ENCODE data around the gene NAA80. TPM values are rescaled to one million over a fixed set of nuclear protein-coding genes. Genes with fewer than 3 reads are reported as not detected.
A peak's percentile ranks its signal among the peaks of the same experiment; 100 is the strongest.

NAA80 gene
- total and polyA plus RNA-seq, 2 of the 13 experiments (the other 11 are each of a cell fraction or from before 2014, with no cell fraction given): 3.4 to 8.7 TPM

DNA sequence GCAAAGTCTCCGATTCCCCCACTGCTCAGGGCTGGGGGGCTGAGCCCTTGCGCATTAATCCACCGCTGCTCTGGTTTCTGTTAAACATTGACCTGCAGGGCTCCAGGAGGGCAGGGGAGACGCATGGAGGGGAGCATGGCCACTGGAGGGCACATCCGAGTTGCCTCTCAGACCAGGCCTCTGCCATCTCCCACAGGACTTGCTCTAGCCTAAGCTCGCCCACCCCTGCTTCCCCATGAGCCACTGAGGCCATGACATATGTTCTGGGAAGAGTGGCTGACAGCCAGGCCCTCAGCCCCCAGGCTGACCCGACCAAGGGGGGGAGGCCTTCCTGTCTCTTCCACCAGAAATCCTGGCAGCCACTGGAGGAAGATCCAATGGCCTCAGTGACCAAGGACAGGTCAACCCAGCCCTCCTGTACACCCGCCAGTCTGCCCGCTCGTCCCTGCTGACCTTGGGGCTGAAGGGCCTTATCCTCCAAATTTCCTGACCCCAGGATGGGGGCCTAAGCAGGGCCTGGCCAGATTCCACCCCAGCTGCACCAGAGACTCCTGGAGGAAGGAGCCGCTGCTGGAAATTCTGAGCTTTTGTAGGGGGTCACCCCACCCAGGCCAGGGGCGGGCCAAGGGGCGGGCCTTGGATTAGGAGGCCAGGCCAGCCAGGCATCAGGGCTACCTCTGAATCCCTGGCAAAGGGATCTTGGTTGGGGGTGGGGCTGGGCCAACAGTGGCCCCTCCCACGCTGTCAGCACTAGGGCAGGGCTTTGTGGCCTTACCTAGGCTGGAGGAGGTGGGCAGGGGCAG, 4.0 kb upstream of the NAA80 start, which contains the start of gene HYAL1 (continued):
- TF ChIP-seq, protein P1, sequence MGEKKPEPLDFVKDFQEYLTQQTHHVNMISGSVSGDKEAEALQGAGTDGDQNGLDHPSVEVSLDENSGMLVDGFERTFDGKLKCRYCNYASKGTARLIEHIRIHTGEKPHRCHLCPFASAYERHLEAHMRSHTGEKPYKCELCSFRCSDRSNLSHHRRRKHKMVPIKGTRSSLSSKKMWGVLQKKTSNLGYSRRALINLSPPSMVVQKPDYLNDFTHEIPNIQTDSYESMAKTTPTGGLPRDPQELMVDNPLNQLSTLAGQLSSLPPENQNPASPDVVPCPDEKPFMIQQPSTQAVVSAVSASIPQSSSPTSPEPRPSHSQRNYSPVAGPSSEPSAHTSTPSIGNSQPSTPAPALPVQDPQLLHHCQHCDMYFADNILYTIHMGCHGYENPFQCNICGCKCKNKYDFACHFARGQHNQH (CRISPR knock-in tag; IDR thresholded peaks at IDR 0.05): peak; percentile 44
- TF ChIP-seq ZNF350 (CRISPR knock-in tag; IDR thresholded peaks at IDR 0.05; ENCODE audit: borderline replicate concordance, low read depth) (peak; percentile 93), CBX1 (IDR thresholded peaks at IDR 0.05; ENCODE audit: low read depth) (no peak), ZNF598 (CRISPR knock-in tag; IDR thresholded peaks at IDR 0.05; ENCODE audit: borderline replicate concordance) (peak; percentile 78; the same call in 1 of the 2 replicates), NFE2L1 (CRISPR knock-in tag; IDR thresholded peaks at IDR 0.05; ENCODE audit: borderline replicate concordance) (no peak), EEA1 (CRISPR knock-in tag; IDR thresholded peaks at IDR 0.05; ENCODE audit: borderline replicate concordance) (no peak), ZNF569 (CRISPR knock-in tag; IDR thresholded peaks at IDR 0.05; ENCODE audit: borderline replicate concordance) (0 out of 2 replicates have a peak, but pooled peaks have one; percentile 76), HNRNPK (IDR thresholded peaks at IDR 0.05; ENCODE audit: low read depth, low read length, poor library complexity, severe bottlenecking) (no peak), AGO1 (IDR thresholded peaks at IDR 0.05; ENCODE audit: low read depth, low read length, poor library complexity, severe bottlenecking) (no peak), ZFP82 (CRISPR knock-in tag; IDR thresholded peaks at IDR 0.05; ENCODE audit: borderline replicate concordance) (peak; percentile 88), ZNF329 (CRISPR knock-in tag; IDR thresholded peaks at IDR 0.05; ENCODE audit: low read depth) (no peak), MAZ (IDR thresholded peaks at IDR 0.05; ENCODE audit: borderline replicate concordance, low read depth, low read length) (peak; percentile 79), MAZ (CRISPR knock-in tag; IDR thresholded peaks at IDR 0.05; ENCODE audit: low read depth) (peak; percentile 88), PHF5A (CRISPR knock-in tag; IDR thresholded peaks at IDR 0.05; ENCODE audit: low read depth, unreplicated experiment) (no peak), ZNF777 (CRISPR knock-in tag; IDR thresholded peaks at IDR 0.05) (no peak), FOXK2 (IDR thresholded peaks at IDR 0.05) (no peak)
- TF ChIP-seq, protein P2, sequence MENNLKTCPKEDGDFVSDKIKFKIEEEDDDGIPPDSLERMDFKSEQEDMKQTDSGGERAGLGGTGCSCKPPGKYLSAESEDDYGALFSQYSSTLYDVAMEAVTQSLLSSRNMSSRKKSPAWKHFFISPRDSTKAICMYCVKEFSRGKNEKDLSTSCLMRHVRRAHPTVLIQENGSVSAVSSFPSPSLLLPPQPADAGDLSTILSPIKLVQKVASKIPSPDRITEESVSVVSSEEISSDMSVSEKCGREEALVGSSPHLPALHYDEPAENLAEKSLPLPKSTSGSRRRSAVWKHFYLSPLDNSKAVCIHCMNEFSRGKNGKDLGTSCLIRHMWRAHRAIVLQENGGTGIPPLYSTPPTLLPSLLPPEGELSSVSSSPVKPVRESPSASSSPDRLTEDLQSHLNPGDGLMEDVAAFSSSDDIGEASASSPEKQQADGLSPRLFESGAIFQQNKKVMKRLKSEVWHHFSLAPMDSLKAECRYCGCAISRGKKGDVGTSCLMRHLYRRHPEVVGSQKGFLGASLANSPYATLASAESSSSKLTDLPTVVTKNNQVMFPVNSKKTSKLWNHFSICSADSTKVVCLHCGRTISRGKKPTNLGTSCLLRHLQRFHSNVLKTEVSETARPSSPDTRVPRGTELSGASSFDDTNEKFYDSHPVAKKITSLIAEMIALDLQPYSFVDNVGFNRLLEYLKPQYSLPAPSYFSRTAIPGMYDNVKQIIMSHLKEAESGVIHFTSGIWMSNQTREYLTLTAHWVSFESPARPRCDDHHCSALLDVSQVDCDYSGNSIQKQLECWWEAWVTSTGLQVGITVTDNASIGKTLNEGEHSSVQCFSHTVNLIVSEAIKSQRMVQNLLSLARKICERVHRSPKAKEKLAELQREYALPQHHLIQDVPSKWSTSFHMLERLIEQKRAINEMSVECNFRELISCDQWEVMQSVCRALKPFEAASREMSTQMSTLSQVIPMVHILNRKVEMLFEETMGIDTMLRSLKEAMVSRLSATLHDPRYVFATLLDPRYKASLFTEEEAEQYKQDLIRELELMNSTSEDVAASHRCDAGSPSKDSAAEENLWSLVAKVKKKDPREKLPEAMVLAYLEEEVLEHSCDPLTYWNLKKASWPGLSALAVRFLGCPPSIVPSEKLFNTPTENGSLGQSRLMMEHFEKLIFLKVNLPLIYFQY (CRISPR knock-in tag; IDR thresholded peaks at IDR 0.05; ENCODE audit: borderline replicate concordance): no peak
- TF ChIP-seq, protein P3, sequence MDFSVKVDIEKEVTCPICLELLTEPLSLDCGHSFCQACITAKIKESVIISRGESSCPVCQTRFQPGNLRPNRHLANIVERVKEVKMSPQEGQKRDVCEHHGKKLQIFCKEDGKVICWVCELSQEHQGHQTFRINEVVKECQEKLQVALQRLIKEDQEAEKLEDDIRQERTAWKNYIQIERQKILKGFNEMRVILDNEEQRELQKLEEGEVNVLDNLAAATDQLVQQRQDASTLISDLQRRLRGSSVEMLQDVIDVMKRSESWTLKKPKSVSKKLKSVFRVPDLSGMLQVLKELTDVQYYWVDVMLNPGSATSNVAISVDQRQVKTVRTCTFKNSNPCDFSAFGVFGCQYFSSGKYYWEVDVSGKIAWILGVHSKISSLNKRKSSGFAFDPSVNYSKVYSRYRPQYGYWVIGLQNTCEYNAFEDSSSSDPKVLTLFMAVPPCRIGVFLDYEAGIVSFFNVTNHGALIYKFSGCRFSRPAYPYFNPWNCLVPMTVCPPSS (IDR thresholded peaks at IDR 0.05): no peak
- TF ChIP-seq, protein P4, sequence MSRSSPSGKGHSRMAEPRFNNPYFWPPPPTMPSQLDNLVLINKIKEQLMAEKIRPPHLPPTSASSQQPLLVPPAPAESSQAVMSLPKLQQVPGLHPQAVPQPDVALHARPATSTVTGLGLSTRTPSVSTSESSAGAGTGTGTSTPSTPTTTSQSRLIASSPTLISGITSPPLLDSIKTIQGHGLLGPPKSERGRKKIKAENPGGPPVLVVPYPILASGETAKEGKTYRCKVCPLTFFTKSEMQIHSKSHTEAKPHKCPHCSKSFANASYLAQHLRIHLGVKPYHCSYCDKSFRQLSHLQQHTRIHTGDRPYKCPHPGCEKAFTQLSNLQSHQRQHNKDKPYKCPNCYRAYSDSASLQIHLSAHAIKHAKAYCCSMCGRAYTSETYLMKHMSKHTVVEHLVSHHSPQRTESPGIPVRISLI (CRISPR knock-in tag; IDR thresholded peaks at IDR 0.05; ENCODE audit: borderline replicate concordance): 0 out of 2 replicates have a peak, but pooled peaks have one; percentile 47
- TF ChIP-seq, protein P5, sequence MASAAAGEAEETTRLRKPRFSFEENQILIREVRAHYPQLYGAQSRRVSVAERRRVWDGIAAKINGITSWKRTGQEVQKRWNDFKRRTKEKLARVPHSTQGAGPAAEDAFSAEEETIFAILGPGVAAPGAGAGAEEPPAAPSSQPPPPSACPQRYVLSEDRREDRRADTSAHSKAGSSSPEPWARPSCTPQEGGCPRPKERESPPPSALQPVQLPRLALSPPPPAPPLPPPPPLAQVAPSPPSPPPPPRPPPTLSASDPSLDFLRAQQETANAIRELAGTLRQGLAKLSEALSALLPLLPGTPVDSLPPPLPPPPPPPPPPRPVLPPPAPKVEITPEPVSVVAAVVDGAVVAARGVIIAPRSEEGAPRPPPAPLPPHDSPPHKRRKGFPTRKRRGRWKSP (CRISPR knock-in tag; IDR thresholded peaks at IDR 0.05): 0 out of 2 replicates have a peak, but pooled peaks have one; percentile 31
